KMS-11 (cell line): ENCODE data around the gene FFAR4.

ENCODE experiments used
- H2AFZ ChIP-seq: fragments of 200-600 bp; sonication (generic); 2 replicates; pipeline ENCODE4 v1.6.1; 2016; ENCODE audit warnings: antibody characterized with exemption, mixed run types, low read depth
- H3K27ac ChIP-seq: fragments of 200-600 bp; sonication (generic); 2 replicates; pipeline ENCODE4 v1.6.1; 2016; ENCODE audit warnings: mild to moderate bottlenecking, mixed run types
- H3K27me3 ChIP-seq: fragments of 200-600 bp; sonication (generic); 2 replicates; pipeline ENCODE4 v1.6.1; 2017; ENCODE audit warnings: mild to moderate bottlenecking, low read depth, mixed run types, moderate library complexity; ENCODE audit not compliant: insufficient read depth
- H3K36me3 ChIP-seq: fragments of 200-600 bp; sonication (generic); 2 replicates; pipeline ENCODE4 v1.6.1; 2017; ENCODE audit warnings: mild to moderate bottlenecking, mixed run types; ENCODE audit not compliant: insufficient read depth
- H3K4me1 ChIP-seq: fragments of 200-600 bp; sonication (generic); 2 replicates; pipeline ENCODE4 v1.6.1; 2016; ENCODE audit warnings: mild to moderate bottlenecking, low read depth, mixed run types; ENCODE audit not compliant: poor library complexity, severe bottlenecking
- H3K4me2 ChIP-seq: fragments of 200-600 bp; sonication (generic); 2 replicates; pipeline ENCODE4 v1.7.0; 2016; ENCODE audit warnings: mild to moderate bottlenecking, mixed run types
- H3K4me3 ChIP-seq: fragments of 200-600 bp; sonication (generic); IDR thresholded peaks from 2 replicates; pipeline ENCODE4 v1.6.1; 2017; ENCODE audit warnings: low read depth, low read length, mixed read lengths; ENCODE audit not compliant: insufficient read depth
- H3K79me2 ChIP-seq: fragments of 200-600 bp; sonication (generic); 2 replicates; pipeline ENCODE4 v1.6.1; 2016; ENCODE audit warnings: low read depth, mixed run types; ENCODE audit not compliant: insufficient read depth
- H3K9ac ChIP-seq: fragments of 200-600 bp; sonication (generic); 2 replicates; pipeline ENCODE4 v1.6.1; 2016; ENCODE audit warnings: mild to moderate bottlenecking, mixed run types
- H4K20me1 ChIP-seq: fragments of 200-600 bp; sonication (generic); 2 replicates; pipeline ENCODE4 v1.6.1; 2016; ENCODE audit warnings: mild to moderate bottlenecking, mixed run types; ENCODE audit not compliant: insufficient read depth
- TF ChIP-seq, protein P1 (sequence below): fragments of 200-600 bp; sonication (generic); conservative IDR thresholded peaks from 2 replicates; pipeline ENCODE4 v1.6.1; 2017; ENCODE audit warnings: low read depth, mild to moderate bottlenecking, antibody characterized with exemption, low read length, moderate library complexity, mixed read lengths

FFAR4 gene

GRCh38 chr10:93604146-93604545, 37.7 kb downstream of the FFAR4 start:
- H3K9ac ChIP-seq = no peak overlapping the region
- no peak overlapping the region for H2AFZ ChIP-seq
- H3K27me3 ChIP-seq = no peaks in the 10 kb centered on the region
- H3K4me2 ChIP-seq = no peak overlapping the region
- H4K20me1 ChIP-seq = no peaks in the 10 kb centered on the region
- H3K79me2 ChIP-seq = no peaks in the 10 kb centered on the region
- no peaks in the 10 kb centered on the region for H3K4me1 ChIP-seq
- H3K36me3 ChIP-seq = no peaks in the 10 kb centered on the region
- TF ChIP-seq, protein P1, sequence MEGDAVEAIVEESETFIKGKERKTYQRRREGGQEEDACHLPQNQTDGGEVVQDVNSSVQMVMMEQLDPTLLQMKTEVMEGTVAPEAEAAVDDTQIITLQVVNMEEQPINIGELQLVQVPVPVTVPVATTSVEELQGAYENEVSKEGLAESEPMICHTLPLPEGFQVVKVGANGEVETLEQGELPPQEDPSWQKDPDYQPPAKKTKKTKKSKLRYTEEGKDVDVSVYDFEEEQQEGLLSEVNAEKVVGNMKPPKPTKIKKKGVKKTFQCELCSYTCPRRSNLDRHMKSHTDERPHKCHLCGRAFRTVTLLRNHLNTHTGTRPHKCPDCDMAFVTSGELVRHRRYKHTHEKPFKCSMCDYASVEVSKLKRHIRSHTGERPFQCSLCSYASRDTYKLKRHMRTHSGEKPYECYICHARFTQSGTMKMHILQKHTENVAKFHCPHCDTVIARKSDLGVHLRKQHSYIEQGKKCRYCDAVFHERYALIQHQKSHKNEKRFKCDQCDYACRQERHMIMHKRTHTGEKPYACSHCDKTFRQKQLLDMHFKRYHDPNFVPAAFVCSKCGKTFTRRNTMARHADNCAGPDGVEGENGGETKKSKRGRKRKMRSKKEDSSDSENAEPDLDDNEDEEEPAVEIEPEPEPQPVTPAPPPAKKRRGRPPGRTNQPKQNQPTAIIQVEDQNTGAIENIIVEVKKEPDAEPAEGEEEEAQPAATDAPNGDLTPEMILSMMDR = no peak
- no peak overlapping the region for H3K27ac ChIP-seq
- H3K4me3 ChIP-seq = no peak overlapping the region

DNA sequence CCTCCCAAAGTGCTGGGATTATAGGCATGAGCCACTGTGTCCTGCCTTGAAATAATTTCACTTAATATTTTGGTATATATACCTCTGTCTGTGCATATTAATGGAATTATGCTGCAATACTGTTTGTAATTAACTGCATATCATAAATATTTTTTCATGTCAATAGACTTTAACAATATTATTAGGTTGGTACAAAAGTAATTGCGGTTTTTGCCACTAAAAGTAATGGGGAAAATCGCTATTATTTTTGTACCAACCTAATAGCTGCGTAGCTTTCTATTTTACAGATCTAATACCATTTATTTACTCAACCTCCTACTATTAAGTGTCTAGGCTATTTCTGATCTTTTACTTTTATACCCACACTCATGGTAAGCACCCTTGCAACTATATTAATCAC, 42.0 kb downstream of the FFAR4 start:
- Histone ChIP-seq H3K27ac (no peak overlapping the region), H4K20me1 (no peaks in the 10 kb centered on the region), H2AFZ (no peak overlapping the region), H3K4me1 (no peaks in the 10 kb centered on the region), H3K9ac (no peak overlapping the region), H3K79me2 (no peaks in the 10 kb centered on the region), H3K4me2 (no peak overlapping the region), H3K36me3 (no peaks in the 10 kb centered on the region), H3K27me3 (no peaks in the 10 kb centered on the region), H3K4me3 (no peak overlapping the region)
- TF ChIP-seq, protein P1 = no peak

GRCh38 chr10:93612311-93612710, 45.8 kb downstream of the FFAR4 start, which contains the start of gene PDE6C:
PDE6C (plus strand) TSS chr10:93612537; CDS start chr10:93612726, 189 bp downstream.
- Histone ChIP-seq H3K4me3 (no peak within 1 kb of the TSS), H3K36me3 (no peaks in the 10 kb centered on the region), H3K79me2 (no peaks in the 10 kb centered on the region), H3K27me3 (no peaks in the 10 kb centered on the region), H3K4me1 (no peaks in the 10 kb centered on the region), H3K9ac (no peak within 1 kb of the TSS), H2AFZ (no peak within 1 kb of the TSS), H4K20me1 (no peaks in the 10 kb centered on the region), H3K27ac (no peak within 1 kb of the TSS), H3K4me2 (no peak within 1 kb of the TSS)
- TF ChIP-seq, protein P1 = no peak

GRCh38 chr10:93613126-93613525, 46.7 kb downstream of the FFAR4 start:
- TF ChIP-seq, protein P1 = no peak
- H3K27me3 ChIP-seq = no peaks in the 10 kb centered on the region
- no peaks in the 10 kb centered on the region for H3K4me1 ChIP-seq
- H3K9ac ChIP-seq = no peak overlapping the region
- H3K79me2 ChIP-seq = no peaks in the 10 kb centered on the region
- H3K36me3 ChIP-seq = no peaks in the 10 kb centered on the region
- H2AFZ ChIP-seq = no peak overlapping the region
- H3K4me3 ChIP-seq = no peak overlapping the region
- no peaks in the 10 kb centered on the region for H4K20me1 ChIP-seq
- no peak overlapping the region for H3K27ac ChIP-seq
- H3K4me2 ChIP-seq = no peak overlapping the region
